Brain pericyte (primary cell): ENCODE data around the gene CTNNA1.

ENCODE experiments used
- DNase-seq: peaks from one replicate; pipeline ENCODE4 v3.0.0-alpha.2; 2012; ENCODE audit warnings: low read depth, low spot score

CTNNA1 gene

GRCh38 chr5:138929571-138929955, 176.3 kb downstream of the CTNNA1 start:
- no peak for DNase-seq

- no peak for DNase-seq
Observed at GRCh38 chr5:138930371-138931097, 177.3 kb downstream of the CTNNA1 start.

GRCh38 chr5:138932171-138932810, 179.1 kb downstream of the CTNNA1 start:
- no peak for DNase-seq

- DNase-seq, result no peak
Observed at GRCh38 chr5:138933522-138934290, 180.5 kb downstream of the CTNNA1 start.

DNA sequence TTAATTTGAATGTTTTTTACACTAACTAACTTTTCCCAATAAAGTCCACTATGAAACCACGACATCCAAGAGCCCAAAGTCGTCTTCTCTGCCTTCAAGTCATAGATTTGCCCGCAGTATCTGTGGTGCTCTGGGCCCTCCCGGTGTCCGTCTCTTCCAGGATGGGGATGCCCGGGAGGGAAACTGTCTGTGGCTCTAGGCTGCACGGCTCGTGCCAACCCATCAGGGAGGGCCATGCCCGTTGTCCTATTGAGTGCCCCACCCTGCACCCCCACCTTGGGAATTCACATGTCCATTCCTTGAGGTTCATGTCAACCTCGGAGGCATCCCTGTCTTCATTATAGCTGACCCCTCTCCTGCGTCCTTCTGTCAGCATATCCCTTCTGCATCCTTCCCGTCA, 181.7 kb downstream of the CTNNA1 start:
- DNase-seq, result no peak

DNA sequence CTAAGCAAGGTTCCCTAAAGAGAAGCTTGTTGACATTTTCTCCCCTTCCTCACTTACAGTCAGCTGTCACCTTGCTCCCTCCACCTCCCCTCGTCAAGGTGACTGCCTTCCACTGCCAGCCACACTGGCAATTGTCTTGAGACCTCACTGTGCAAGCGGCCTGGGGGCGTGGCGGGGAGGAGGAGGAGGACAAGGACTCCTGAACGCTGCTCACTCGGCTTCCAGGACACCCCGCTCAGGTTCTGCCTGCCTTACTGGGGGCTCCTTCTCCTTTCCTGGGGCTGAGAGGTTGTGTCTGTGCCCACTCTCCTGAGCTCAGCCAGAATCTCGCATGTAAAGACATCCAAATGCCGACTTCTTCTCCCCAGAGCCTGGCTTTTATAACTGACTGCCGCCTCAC, 182.2 kb downstream of the CTNNA1 start:
- no peak for DNase-seq

GRCh38 chr5:138936225-138936967, 183.2 kb downstream of the CTNNA1 start:
- DNase-seq, result no peak

GRCh38 chr5:138936968-138937345, 183.7 kb downstream of the CTNNA1 start:
- DNase-seq, result no peak

DNA sequence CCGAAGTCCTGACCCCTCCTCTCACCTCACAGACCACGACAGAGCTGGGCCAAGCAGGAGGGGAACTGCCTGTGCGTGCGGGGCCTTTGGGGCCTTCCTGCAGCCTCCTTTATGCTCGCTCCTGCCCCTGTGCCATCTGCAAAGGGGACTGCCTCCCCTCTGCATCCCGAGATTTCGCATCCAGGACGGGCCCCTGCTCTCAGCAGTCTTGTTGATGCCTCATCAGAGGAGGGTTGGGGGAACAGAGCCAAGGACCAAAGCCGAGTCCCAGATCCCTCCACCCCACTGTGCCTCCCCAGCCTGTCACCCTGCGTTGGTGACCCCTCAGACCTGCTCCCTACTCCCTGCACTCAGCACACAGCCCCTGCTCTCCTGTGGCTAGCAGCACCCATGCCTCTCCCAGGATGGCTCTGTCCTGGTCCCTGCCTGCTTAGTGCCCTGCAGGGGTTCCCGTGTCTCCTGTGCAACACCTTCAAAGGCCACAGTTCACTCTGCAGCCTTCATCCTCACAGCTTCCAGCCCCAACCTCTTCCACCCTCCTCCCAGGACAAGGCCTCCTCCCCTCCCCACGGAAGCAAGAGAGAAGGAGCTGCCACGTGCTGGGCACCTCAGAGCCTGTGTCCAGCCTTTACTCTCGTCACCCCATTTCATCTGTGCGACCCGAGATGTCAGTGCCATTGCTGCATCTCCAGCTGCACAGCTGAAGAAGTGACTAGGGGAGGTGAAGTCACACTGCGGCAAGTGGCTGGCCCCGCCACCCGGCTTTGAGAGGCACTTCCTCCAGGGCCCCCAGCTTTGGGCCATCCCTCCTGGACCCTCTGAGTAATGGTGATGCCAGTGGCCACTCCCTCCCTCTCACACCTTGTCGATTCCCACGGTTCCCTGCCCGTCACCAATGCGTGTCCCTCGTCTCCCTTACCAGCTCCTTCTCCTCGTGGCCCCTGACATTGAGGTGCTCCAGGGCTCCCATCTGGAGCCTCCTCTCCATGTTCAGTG, 184.5 kb downstream of the CTNNA1 start:
- DNase-seq, result no peak

DNA sequence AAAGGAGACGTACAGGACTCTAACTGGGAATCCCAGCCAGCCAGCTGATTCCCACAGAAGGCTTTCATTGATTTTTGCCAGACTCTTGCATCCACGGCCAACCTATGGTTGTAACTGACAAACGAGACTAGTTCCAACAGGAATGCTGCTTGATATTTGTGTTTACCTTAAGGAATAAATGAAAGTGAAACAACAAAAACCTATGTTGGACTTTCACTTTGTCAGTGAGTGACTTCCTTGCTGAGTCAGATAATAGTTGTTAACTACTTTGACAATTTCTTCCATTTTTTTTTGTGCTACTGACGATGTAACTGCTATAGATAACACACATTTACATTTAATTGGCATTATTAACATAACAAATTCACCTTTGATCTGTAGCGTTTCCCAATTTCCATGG, 185.3 kb downstream of the CTNNA1 start:
- DNase-seq, result no peak

- no peak for DNase-seq
Observed at GRCh38 chr5:138942066-138942465, 188.8 kb downstream of the CTNNA1 start.

GRCh38 chr5:138942861-138943260, 189.6 kb downstream of the CTNNA1 start:
- DNase-seq, result no peak

DNA sequence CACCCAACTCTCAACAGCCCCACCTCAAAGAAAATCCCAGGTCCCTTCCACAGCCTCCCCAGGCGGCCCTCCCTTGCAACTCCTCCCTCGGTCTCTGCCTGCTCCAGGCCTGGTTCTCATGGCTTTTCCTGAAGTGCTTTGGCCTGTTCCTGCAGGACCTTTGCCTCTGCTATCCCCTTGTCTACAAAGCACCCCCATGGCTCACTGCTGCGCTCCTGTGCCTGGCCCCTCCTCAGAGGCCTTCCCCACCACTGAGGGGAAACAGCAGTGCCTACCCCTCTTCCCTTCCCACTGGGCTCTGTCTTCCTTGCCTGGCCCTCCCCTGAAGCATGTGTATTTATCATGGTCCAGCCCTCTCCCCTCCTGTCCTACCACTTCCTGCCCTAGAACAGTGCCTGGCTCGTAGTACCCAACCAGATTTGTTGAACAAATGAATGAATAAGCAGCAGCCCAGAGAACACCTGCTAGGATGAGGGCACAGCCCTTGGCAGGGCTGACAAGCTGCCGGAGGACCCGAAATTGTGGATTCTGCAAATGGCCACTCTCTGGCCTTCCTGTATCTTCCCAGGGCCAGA, 190.5 kb downstream of the CTNNA1 start:
- no peak for DNase-seq

DNA sequence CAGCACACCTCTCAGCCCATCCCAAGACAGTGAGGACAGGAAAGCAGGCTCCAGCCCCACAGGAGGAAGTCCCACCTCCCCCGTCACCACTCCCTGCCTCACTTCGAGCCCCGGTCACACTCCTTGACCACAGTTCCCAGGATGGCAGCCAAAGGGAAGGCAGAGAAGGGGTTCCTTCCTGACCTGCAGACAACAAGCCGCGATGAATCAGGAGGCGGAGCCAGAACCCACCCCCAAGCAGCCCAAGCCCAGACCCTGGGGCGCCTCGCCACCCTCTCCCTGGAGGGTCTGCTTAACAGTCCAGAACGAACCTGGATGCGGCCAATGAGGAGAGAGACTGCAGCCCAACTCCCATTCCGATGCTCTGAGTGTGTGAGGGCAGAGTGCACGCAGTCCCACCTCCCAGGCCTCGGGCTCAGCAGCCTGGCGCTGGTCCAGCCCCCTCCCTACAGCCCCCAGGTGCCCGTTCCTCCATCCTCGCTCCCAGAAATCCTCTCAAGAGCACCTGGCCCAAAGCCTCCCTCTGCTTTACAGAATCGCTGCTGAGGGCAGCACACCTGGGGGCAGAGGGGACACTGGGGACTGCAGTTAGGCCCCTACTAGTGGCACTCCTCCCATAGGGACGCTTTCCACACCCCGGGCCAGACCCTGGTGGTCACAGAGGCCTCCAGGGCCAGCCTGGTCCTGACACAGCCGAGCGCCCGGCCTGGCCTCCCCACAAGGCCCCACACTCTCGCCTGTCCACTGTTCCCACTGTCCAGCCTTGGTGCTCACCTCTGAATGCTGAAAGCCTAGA, 191.5 kb downstream of the CTNNA1 start:
- DNase-seq, result no peak

GRCh38 chr5:138945421-138946240, 192.4 kb downstream of the CTNNA1 start:
- DNase-seq, result no peak

GRCh38 chr5:138946241-138946623, 193.0 kb downstream of the CTNNA1 start:
- no peak for DNase-seq

DNA sequence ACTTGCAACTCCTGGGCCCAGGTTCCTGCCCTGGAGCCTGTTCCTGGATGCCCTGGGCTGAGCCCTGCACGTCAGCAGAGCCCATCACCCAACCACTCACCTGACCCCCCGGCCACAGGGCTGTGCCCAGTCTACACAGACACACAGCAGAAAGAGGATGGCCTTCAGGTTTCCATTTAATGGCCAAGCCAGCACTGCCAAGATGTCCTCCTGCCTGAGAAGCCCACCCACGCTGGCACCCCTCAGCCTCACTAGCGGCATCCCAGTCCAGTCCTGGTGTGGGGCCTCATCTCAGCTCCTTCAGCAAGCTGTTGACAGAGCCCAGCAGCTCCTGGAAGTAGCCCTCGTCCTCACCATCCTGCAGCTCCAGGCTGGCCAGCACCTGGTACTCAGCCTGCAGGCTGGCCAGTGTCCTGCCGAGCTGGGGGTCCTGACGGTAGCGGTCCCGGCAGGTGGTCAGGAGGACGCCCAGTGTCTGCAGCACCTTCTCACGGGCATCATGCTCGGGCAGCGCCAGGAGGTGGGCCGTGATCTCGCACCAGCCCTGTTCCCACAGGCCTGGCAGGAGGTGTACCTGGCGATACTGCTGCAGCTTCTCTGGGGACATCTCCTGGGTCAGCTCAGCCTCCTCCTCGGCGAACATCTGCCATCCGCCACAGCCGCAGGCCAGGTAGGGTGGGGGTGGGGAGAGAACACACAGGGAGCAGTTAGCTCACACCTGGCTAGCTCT, 193.8 kb downstream of the CTNNA1 start:
- no peak for DNase-seq

DNA sequence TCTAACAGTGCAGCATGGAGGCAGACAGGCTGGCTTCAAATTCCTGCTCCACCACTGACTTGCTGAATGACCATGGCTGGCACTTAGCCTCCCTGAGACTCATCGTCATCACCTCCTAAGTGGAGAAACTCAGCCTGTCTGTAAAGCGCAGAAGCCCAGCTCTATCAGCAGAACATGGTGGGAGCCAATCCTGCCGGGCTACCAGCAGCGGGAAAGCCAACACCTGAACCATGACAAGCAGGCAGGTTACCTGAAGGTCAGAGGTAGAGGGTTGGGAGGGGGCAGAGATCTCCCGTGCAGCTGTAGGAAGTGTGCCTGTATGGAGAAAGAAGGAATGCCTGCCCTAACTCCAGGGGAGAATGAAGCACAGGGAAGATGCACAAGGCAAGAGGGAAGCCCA, 194.6 kb downstream of the CTNNA1 start:
- no peak for DNase-seq
